ENCODE measurements around the gene AP2M1.

DNA sequence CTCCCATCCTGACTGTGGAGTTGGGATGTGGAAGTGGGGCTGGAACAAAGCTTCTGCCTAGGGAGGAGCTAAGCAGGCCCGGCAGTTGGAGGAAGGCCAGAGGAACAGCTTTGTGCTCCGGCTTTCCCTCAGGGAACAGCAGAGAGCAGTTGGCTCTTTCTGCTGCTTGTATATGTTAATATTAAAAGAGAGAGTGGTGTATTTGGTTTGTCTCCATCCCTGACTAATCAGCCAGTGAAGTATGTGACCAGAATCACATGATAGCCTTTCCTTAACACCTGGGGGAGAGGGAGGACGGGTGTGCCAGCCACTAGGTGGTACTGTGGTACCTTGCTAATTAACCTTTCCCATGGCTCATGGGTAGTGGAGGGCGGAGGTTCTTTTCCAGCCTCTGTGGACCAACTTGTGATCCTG lies 29.5 kb upstream of the AP2M1 start:
- TF ChIP-seq POLR2A (IDR thresholded peaks at IDR 0.05; ENCODE audit: low read depth, low read length) (no peak), EZH2 (IDR thresholded peaks at IDR 0.05; ENCODE audit: borderline replicate concordance, low read depth, low read length, severe bottlenecking) (no peak), CTCF (IDR thresholded peaks at IDR 0.05; ENCODE audit: extremely low read depth in 1 of 2, insufficient read depth in 1 of 2, low read depth in 1 of 2, low read length in 2 of 2) (peak; percentile 31 to 36), MAX (IDR thresholded peaks at IDR 0.05; ENCODE audit: insufficient read depth, insufficient read length) (no peak), POLR2AphosphoS5 (IDR thresholded peaks at IDR 0.05; ENCODE audit: insufficient read depth, low read depth, low read length) (no peak), JUN (IDR thresholded peaks at IDR 0.05; ENCODE audit: borderline replicate concordance, insufficient read depth, insufficient read length, low read depth) (no peak), MYC (IDR thresholded peaks at IDR 0.05; ENCODE audit: low read depth, low read length) (no peak), GATA2 (IDR thresholded peaks at IDR 0.05; ENCODE audit: insufficient read depth, insufficient read length, low read depth, low read length) (no peak)

Data from endothelial cell of umbilical vein (primary cell).